GM12872 (cell line): ENCODE data around the gene SNX25.

Experiments
- CTCF ChIP-seq: IDR thresholded peaks from 3 replicates; pipeline ENCODE4 v1.5.1; 2011; ENCODE audit warnings: low read depth, mild to moderate bottlenecking, low read length, moderate library complexity; ENCODE audit not compliant: insufficient read depth

SNX25 gene

GRCh38 chr4:185396724-185397385 lies 187.5 kb downstream of the SNX25 start, which contains the start of gene ANKRD37:
Gene ANKRD37 (plus strand): TSS chr4:185396841. CDS start chr4:185396924, 83 bp downstream.
- no peak for TF ChIP-seq CTCF

- TF ChIP-seq CTCF: no peak
Observed at GRCh38 chr4:185398618-185399017, 189.2 kb downstream of the SNX25 start.

GRCh38 chr4:185399466-185399865 lies 190.1 kb downstream of the SNX25 start:
- no peak for TF ChIP-seq CTCF

GRCh38 chr4:185404031-185404430 lies 194.6 kb downstream of the SNX25 start:
- TF ChIP-seq CTCF: no peak

GRCh38 chr4:185405296-185405999 lies 196.1 kb downstream of the SNX25 start:
- TF ChIP-seq CTCF: no peak

- TF ChIP-seq CTCF: no peak
Observed at GRCh38 chr4:185408432-185408831, 199.0 kb downstream of the SNX25 start.

GRCh38 chr4:185411849-185412248 lies 202.5 kb downstream of the SNX25 start:
- TF ChIP-seq CTCF: no peak
